DND-41 (cell line): Measurements from ENCODE around the gene EDDM3A.
"Not testable (repeated sequence)": the region's sequence is repeated elsewhere in the genome, so short reads cannot be mapped to it uniquely, and the experiment has no call there.

Experiments used
- ATAC-seq: fragments of 200-7000 bp; cut with Tn5 transposase; 3 replicates; pipeline ENCODE4 v1.9.1; 2021; ENCODE audit warnings: low read depth; ENCODE audit not compliant: insufficient read depth
- DNase-seq: peaks from one replicate; pipeline ENCODE4 v3.0.0-alpha.2; 2020
- H2AFZ ChIP-seq: 2 replicates; pipeline ENCODE4 v1.6.0; 2012; ENCODE audit warnings: low read depth, low read length
- H3K27ac ChIP-seq: 2 replicates; pipeline ENCODE4 v1.5.1; 2012; ENCODE audit warnings: low read length, inconsistent platforms
- H3K27me3 ChIP-seq: fragments of 200-600 bp; sonication (generic); 2 replicates; pipeline ENCODE4 v1.6.0; 2012; ENCODE audit warnings: low read length, mild to moderate bottlenecking, inconsistent platforms; ENCODE audit not compliant: insufficient read depth, poor library complexity
- H3K36me3 ChIP-seq: 2 replicates; pipeline ENCODE4 v1.5.1; 2012; ENCODE audit warnings: low read length, inconsistent platforms; ENCODE audit not compliant: insufficient read depth
- H3K4me1 ChIP-seq: 2 replicates; pipeline ENCODE4 v1.5.1; 2012; ENCODE audit warnings: mild to moderate bottlenecking, low read length; ENCODE audit not compliant: insufficient read depth
- H3K4me2 ChIP-seq: 2 replicates; pipeline ENCODE4 v1.6.0; 2012; ENCODE audit warnings: mild to moderate bottlenecking, moderate library complexity, low read length, inconsistent platforms; ENCODE audit not compliant: insufficient read depth
- H3K4me3 ChIP-seq, 2 experiments: fragments of 200-600 bp in 1 of 2; shearing (Covaris generic) in 1 of 2; 2 replicates each; pipeline ENCODE4 v1.5.1; 2012 to 2016; ENCODE audit warnings: inconsistent platforms in 2 of 2, low read length in 2 of 2, mild to moderate bottlenecking in 2 of 2, low read depth in 1 of 2, moderate library complexity in 1 of 2
- H3K79me2 ChIP-seq: 2 replicates; pipeline ENCODE4 v1.6.0; 2012; ENCODE audit warnings: low read length, inconsistent platforms; ENCODE audit not compliant: insufficient read depth
- H3K9ac ChIP-seq: 2 replicates; pipeline ENCODE4 v1.6.0; 2012; ENCODE audit warnings: low read depth, mild to moderate bottlenecking, inconsistent platforms, low read length, moderate library complexity
- H3K9me3 ChIP-seq: 2 replicates; pipeline ENCODE4 v1.5.1; 2012; ENCODE audit warnings: low read length, moderate library complexity, mild to moderate bottlenecking, inconsistent platforms; ENCODE audit not compliant: insufficient read depth, severe bottlenecking
- H4K20me1 ChIP-seq: 2 replicates; pipeline ENCODE4 v1.6.0; 2012; ENCODE audit warnings: low read length; ENCODE audit not compliant: insufficient read depth
- CTCF ChIP-seq: IDR thresholded peaks from 2 replicates; pipeline ENCODE4 v1.5.1; 2012; ENCODE audit warnings: borderline replicate concordance, low read length, moderate library complexity, mild to moderate bottlenecking; ENCODE audit not compliant: poor library complexity, severe bottlenecking; ENCODE audit errors: extremely low read depth
- EZH2 ChIP-seq: IDR thresholded peaks from 3 replicates; pipeline ENCODE4 v1.6.1; 2012; ENCODE audit warnings: borderline replicate concordance, low read depth, mild to moderate bottlenecking, moderate library complexity, low read length, inconsistent platforms; ENCODE audit not compliant: severe bottlenecking

Gene EDDM3A

DNA sequence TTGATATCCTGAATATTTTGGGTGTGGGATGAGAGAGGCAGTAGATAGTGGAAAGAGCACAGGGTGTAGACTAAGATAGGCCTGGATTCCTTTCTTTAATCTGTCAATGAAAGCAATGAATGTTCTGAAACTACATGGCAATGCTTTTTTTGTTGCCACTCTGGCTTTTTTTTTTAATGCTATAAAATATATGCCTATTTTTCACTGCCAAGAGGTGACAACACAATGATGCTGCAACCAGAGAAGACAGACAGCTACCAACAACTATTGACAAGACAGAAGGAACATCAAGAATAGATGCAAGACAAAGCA lies 47.7 kb upstream of the EDDM3A start:
- no peak for TF ChIP-seq EZH2
- TF ChIP-seq CTCF: no peak
- H3K9ac ChIP-seq: no peak overlapping the region
- H3K27me3 ChIP-seq: no peaks in the 10 kb centered on the region
- no peaks in the 10 kb centered on the region for H3K79me2 ChIP-seq
- H3K36me3 ChIP-seq: no peaks in the 10 kb centered on the region
- ATAC-seq (no peak), DNase-seq (no peak)
- H4K20me1 ChIP-seq: no peaks in the 10 kb centered on the region
- H2AFZ ChIP-seq: no peak overlapping the region
- H3K27ac ChIP-seq: no peak overlapping the region
- no peaks in the 10 kb centered on the region for H3K9me3 ChIP-seq
- H3K4me3 ChIP-seq: no peak overlapping the region
- no peaks in the 10 kb centered on the region for H3K4me1 ChIP-seq
- H3K4me2 ChIP-seq: no peak overlapping the region

DNA sequence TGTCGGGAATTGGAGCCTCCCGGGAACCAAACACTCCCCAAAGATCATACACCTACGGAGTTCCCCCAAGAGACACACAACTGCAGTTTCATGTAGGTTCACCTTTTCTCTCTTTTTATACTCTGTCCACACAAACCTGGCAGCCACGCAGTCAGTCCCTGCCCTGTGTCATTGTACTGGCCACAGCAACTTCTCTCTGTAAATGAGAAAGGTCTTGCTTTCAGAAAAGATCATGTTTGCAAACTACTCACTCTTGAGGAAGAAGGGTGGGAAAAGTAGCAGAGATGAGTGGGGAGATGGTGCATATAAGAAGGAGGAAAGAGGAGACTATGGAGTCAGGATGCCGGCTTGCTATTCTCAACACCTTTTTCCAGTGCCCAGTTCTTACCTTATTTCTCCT lies 46.8 kb upstream of the EDDM3A start:
- no peaks in the 10 kb centered on the region for H3K27me3 ChIP-seq
- no peak overlapping the region for H2AFZ ChIP-seq
- no peak overlapping the region for H3K27ac ChIP-seq
- TF ChIP-seq EZH2: no peak
- DNase-seq (no peak), ATAC-seq (no peak)
- no peak overlapping the region for H3K4me2 ChIP-seq
- no peaks in the 10 kb centered on the region for H3K36me3 ChIP-seq
- H3K79me2 ChIP-seq: no peaks in the 10 kb centered on the region
- H4K20me1 ChIP-seq: no peaks in the 10 kb centered on the region
- no peak overlapping the region for H3K9ac ChIP-seq
- no peak overlapping the region for H3K4me3 ChIP-seq
- no peaks in the 10 kb centered on the region for H3K4me1 ChIP-seq
- no peaks in the 10 kb centered on the region for H3K9me3 ChIP-seq

GRCh38 chr14:20699931-20700330 lies 45.8 kb upstream of the EDDM3A start:
- H3K27ac ChIP-seq: no peak overlapping the region
- no peaks in the 10 kb centered on the region for H3K4me1 ChIP-seq
- DNase-seq (no peak), ATAC-seq (no peak)
- H3K9me3 ChIP-seq: no peaks in the 10 kb centered on the region
- H3K4me3 ChIP-seq: no peak overlapping the region
- H3K27me3 ChIP-seq: no peaks in the 10 kb centered on the region
- no peak overlapping the region for H3K9ac ChIP-seq
- no peaks in the 10 kb centered on the region for H4K20me1 ChIP-seq
- no peak overlapping the region for H2AFZ ChIP-seq
- no peak for TF ChIP-seq CTCF
- TF ChIP-seq EZH2: no peak
- H3K4me2 ChIP-seq: no peak overlapping the region
- H3K36me3 ChIP-seq: no peaks in the 10 kb centered on the region
- no peaks in the 10 kb centered on the region for H3K79me2 ChIP-seq

DNA sequence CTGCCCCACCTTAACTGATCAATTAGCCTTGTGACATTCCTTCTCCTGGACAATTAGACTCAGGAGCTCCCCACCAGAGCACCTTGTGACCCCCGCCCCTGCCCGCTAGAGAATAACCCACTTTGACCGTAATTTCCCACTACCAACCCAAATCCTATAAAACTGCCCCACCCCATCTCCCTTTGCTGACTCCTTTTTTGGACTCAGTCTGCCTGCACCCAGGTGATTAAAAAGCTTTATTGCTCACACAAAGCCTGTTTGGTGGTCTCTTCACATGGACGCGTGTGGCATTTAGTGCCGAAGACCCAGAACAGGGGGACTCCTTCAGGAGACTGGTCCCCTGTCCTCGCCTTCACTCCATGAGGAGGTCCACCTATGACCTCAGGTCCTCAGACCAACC lies 44.7 kb upstream of the EDDM3A start:
- H3K36me3 ChIP-seq, H3K4me3 ChIP-seq, H4K20me1 ChIP-seq, H3K4me2 ChIP-seq, H3K27ac ChIP-seq, ATAC-seq, H2AFZ ChIP-seq, H3K9ac ChIP-seq, H3K79me2 ChIP-seq, H3K27me3 ChIP-seq, DNase-seq, H3K4me1 ChIP-seq, H3K9me3 ChIP-seq: not testable (repeated sequence)
